A673 (cell line): Measurements from ENCODE around the gene BAG2.

Experiments
- CTCF ChIP-seq: fragments of 300-800, 200-600 bp; sonication (generic); conservative IDR thresholded peaks from 2 replicates; pipeline ENCODE4 v1.5.1; 2017; ENCODE audit warnings: low read depth, mild to moderate bottlenecking, antibody characterized with exemption, low read length, moderate library complexity, mixed read lengths
- EZH2 ChIP-seq: fragments of 200-600 bp; sonication (generic); IDR thresholded peaks from 2 replicates; pipeline ENCODE4 v1.6.1; 2017; ENCODE audit warnings: borderline replicate concordance, low read depth, mild to moderate bottlenecking, mixed read lengths, antibody characterized with exemption, low read length; ENCODE audit not compliant: poor library complexity, severe bottlenecking

- no peak for TF ChIP-seq CTCF
- TF ChIP-seq EZH2 = no peak
Observed at GRCh38 chr6:57220083-57220703, 48.1 kb downstream of the BAG2 start.
